AG04450 (cell line): ENCODE data around the gene SLIT3. TPM values are rescaled to one million over a fixed set of nuclear protein-coding genes. Genes with fewer than 3 reads are reported as not detected.
A peak's percentile ranks its signal among the peaks of the same experiment; 100 is the strongest.

Experiments
- CTCF ChIA-PET: fragments of 300-600, 350-600 bp; formaldehyde crosslinking; extraction: SDS; loops from one replicate; lab custom pipeline; 2022; ENCODE audit warnings: antibody characterized with exemption, inconsistent platforms; lab: Charles Lee
- POLR2A ChIA-PET: fragments of 350-600 bp; formaldehyde crosslinking; extraction: SDS; loops from one replicate; lab custom pipeline; 2021; ENCODE audit warnings: antibody characterized with exemption, inconsistent platforms; lab: Yijun Ruan, JAX
- DNase-seq: peaks from one replicate; pipeline ENCODE4 v3.0.0-alpha.2; 2011; ENCODE audit warnings: low read depth, low spot score
- H3K27ac ChIP-seq: one replicate; pipeline ENCODE4 v1.5.1; 2012; ENCODE audit warnings: low read depth, low read length, control low read depth
- H3K27me3 ChIP-seq: one replicate; pipeline ENCODE4 v1.6.0; 2012; ENCODE audit warnings: low read length; ENCODE audit not compliant: control insufficient read depth, insufficient read depth
- H3K4me3 ChIP-seq: 2 replicates; pipeline ENCODE4 v1.5.1; 2011; ENCODE audit warnings: mild to moderate bottlenecking, low read depth, low read length, control low read depth
- H3K9me3 ChIP-seq: 2 replicates; pipeline ENCODE4 v1.5.1; 2012; ENCODE audit warnings: low read length; ENCODE audit not compliant: control insufficient read depth, insufficient read depth
- polyA plus RNA-seq: library from polyadenylated mRNA; depleted of rRNA; stranded (reverse); fragments of >200 nt; gene quantifications from 2 replicates; pipeline ENCODE4 v1.2.3, GENCODE V29; 2011
- TF ChIP-seq, protein P1 (sequence below): IDR thresholded peaks from 2 replicates; pipeline ENCODE4 v1.5.1; 2011; ENCODE audit warnings: low read depth, low read length, control low read depth, inconsistent platforms

The SLIT3 gene
- polyA plus RNA-seq, 1 experiment = 0.26 TPM

DNA sequence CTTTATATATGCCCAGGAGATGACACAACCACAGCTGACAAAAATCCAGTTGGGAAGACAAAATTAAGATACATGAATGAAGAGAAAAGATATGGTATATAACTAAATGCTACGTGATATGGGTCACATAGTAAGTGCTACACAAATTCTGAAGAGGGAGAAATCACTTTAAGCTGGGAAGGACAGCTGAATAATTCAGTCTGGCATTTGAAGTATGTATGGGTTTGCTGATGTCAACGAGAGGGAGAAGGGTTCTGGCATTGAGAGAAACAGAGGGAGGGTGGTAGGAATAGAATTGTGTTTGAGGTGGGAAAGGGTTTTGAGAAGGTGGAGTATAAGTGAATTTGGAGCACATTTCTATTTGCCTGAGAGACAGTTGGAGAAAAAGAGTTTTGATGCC lies 6.7 kb upstream of the SLIT3 start:
- Histone ChIP-seq H3K4me3 (no peak overlapping the region), H3K27ac (no peak overlapping the region), H3K27me3 (peaks cover 5% of the 10 kb centered on the region), H3K9me3 (no peaks in the 10 kb centered on the region)
- TF ChIP-seq, protein P1, sequence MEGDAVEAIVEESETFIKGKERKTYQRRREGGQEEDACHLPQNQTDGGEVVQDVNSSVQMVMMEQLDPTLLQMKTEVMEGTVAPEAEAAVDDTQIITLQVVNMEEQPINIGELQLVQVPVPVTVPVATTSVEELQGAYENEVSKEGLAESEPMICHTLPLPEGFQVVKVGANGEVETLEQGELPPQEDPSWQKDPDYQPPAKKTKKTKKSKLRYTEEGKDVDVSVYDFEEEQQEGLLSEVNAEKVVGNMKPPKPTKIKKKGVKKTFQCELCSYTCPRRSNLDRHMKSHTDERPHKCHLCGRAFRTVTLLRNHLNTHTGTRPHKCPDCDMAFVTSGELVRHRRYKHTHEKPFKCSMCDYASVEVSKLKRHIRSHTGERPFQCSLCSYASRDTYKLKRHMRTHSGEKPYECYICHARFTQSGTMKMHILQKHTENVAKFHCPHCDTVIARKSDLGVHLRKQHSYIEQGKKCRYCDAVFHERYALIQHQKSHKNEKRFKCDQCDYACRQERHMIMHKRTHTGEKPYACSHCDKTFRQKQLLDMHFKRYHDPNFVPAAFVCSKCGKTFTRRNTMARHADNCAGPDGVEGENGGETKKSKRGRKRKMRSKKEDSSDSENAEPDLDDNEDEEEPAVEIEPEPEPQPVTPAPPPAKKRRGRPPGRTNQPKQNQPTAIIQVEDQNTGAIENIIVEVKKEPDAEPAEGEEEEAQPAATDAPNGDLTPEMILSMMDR = no peak
- ChIA-PET CTCF (interaction anchor here (0.7 to 1.3 kb wide), 2 partner anchors 318 to 320 kb away, joined by 3 read pairs; no protein-coding TSS in a partner anchor), POLR2A (no interaction called here)
- no peak for DNase-seq

DNA sequence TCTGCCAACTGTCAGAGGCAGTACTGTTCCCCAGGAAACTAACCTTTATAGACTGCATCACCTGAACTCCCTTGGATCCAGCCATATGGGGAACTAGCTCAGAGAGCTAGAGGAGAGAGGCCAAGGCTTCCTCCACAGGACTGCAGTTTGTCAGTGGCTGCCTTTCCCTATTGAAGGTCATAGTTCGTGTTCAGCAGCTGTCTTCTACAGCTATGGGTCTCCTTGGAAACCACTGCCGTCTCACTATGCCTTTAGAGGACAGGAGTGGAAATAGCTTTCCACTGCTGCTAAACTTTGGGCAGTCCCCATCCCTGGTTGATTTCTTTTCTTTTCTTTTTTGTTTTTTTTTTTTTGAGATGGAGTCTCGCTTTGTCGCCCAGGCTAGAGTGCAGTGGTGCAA lies 4.4 kb upstream of the SLIT3 start:
- ChIA-PET CTCF (no interaction called here), POLR2A (no interaction called here)
- no peak for DNase-seq
- Histone ChIP-seq H3K4me3 (no peak overlapping the region), H3K27ac (no peak overlapping the region), H3K27me3 (peaks cover 11% of the 10 kb centered on the region), H3K9me3 (no peaks in the 10 kb centered on the region)
- TF ChIP-seq, protein P1 = no peak

DNA sequence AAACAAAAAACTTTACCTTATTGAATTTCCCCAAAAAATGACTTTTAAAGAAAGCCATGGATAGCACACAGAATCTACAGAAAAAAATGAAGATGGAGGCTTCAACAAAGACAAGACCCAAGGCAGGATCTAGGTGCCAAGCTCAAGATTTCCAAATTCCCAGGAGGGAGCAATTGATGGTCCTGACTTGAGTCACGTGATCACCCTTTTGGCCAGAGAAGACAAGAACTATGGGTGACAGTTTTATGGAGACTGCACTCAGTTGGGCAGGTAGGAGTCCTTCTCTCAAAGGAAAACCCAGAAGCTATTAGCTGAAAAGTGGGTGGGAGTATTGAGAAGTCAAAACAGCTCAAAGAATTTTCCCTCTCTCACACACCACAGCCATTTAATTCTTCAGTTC lies 3.2 kb upstream of the SLIT3 start:
- TF ChIP-seq, protein P1 = no peak
- no peak overlapping the region for H3K4me3 ChIP-seq
- DNase-seq = no peak
- no peak overlapping the region for H3K27ac ChIP-seq
- ChIA-PET POLR2A (no interaction called here), CTCF (interaction anchor here (0.6 to 5.1 kb wide), 7 partner anchors 13 to 624 kb away, joined by 3 to 26 read pairs (median 8); no protein-coding TSS in a partner anchor)
- peaks cover 19% of the 10 kb centered on the region for H3K27me3 ChIP-seq
- no peaks in the 10 kb centered on the region; the same call in 1 of the 2 replicates for H3K9me3 ChIP-seq

DNA sequence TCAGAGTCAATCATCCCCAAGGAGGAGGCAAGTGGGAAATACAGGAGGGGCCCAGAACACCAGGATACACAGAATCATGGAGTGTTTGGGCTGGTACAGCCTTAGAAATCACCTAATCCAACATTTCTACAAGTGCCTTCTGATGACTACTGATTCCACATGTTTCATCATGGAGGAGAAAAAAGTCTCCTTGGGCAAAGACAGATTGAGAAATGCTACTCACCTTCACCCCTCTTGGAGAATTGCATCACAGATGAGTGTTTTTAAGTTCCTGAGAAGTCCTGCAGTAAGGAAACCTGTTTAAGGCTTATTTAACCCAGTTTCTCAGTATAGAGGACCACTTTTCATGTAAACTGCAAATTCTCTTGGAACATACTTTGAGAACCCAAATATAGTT lies 2.2 kb upstream of the SLIT3 start:
- H3K27me3 ChIP-seq = peaks cover 24% of the 10 kb centered on the region
- CTCF ChIA-PET = interaction anchor here (0.6 to 5.1 kb wide), 18 partner anchors 10 to 1033 kb away, joined by 3 to 26 read pairs (median 5); no protein-coding TSS in a partner anchor
- no peak for DNase-seq
- no peak overlapping the region for H3K27ac ChIP-seq
- TF ChIP-seq, protein P1 = no peak
- no peaks in the 10 kb centered on the region; the same call in 1 of the 2 replicates for H3K9me3 ChIP-seq
- POLR2A ChIA-PET = no interaction called here
- no peak overlapping the region for H3K4me3 ChIP-seq

DNA sequence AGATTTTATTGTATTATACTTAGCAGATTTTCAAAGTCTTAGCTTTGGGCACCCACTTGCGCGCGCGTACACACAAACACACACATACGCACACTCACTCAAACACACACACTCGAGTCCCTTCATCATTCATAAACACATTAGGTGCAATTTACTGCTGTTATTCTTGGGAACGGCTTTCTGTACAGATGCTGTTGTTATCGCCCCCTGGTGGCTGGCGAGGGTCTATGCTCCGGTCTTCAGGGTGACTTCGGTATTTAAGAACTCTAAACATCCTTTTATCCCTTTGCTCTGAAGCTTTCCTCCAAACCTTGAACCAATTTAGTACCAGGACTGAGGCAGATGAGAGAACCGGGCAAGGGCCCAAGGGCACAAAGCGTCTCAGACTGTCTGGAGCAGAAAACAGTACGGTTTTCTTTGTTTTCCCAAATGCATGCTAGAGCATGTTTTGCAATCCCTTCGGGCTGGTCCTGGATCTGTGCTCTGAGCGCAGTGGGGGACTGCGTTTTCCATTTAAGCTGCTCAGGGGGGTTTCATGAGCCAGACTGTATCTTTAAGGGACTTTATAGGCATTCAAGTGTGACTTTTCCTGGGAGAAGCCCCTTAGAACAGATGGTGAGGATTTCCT lies 1.7 kb upstream of the SLIT3 start:
- TF ChIP-seq, protein P1 = peak; percentile 93
- peak; percentile 55 for DNase-seq
- H3K4me3 ChIP-seq = no peak overlapping the region
- H3K27me3 ChIP-seq = peaks cover 26% of the 10 kb centered on the region
- no peaks in the 10 kb centered on the region; the same call in 1 of the 2 replicates for H3K9me3 ChIP-seq
- CTCF ChIA-PET = interaction anchor here (0.6 to 5.1 kb wide), 21 partner anchors 8 to 1033 kb away, joined by 3 to 26 read pairs (median 4); no protein-coding TSS in a partner anchor
- POLR2A ChIA-PET = no interaction called here
- no peak overlapping the region for H3K27ac ChIP-seq
